Tibial artery (tissue), 4 donors: ENCODE measurements around the gene HHATL.

Source experiments
- DNase-seq, 2 donors: peaks; one replicate each; pipeline ENCODE4 v3.0.0-alpha.2; 2019
- H3K27ac ChIP-seq, 2 donors: fragments of 200-600 bp; sonication (generic) in 1 of 2; 1 replicate in 1 of 2; 2 replicates in 1 of 2; pipeline ENCODE4 v1.5.1; 2018 to 2019; ENCODE audit warnings: mild to moderate bottlenecking in 1 of 2
- H3K27me3 ChIP-seq, 2 donors: fragments of 200-600 bp; sonication (generic) in 1 of 2; one replicate each; pipeline versions ENCODE4 v1.5.1 to v1.6.0; 2016 to 2019
- H3K36me3 ChIP-seq, 3 donors: fragments of 200-600 bp; sonication (generic) in 2 of 3; one replicate each; pipeline ENCODE4 v1.5.1; 2016 to 2019; ENCODE audit warnings: mild to moderate bottlenecking in 2 of 3
- H3K4me1 ChIP-seq, 4 donors: fragments of 200-600 bp; sonication (generic) in 2 of 4; 1 replicate in 3 of 4; 2 replicates in 1 of 4; pipeline ENCODE4 v1.5.1; 2016 to 2019
- H3K4me3 ChIP-seq, 2 donors: fragments of 200-600 bp; sonication (generic) in 1 of 2; 1 replicate in 1 of 2; 2 replicates in 1 of 2; pipeline ENCODE4 v1.5.1; 2018 to 2019; ENCODE audit warnings: mild to moderate bottlenecking in 2 of 2
- H3K9me3 ChIP-seq, 3 donors: fragments of 200-600 bp; sonication (generic) in 1 of 3; one replicate each; pipeline ENCODE4 v1.5.1; 2016 to 2019
- CTCF ChIP-seq, 2 experiments: fragments of 200-600 bp in 1 of 2; fragments of 450-650 bp in 1 of 2; IDR thresholded peaks; one replicate each; pipeline ENCODE4 v1.5.1; 2017 to 2019; ENCODE audit warnings: antibody characterized with exemption in 2 of 2, mild to moderate bottlenecking in 1 of 2, moderate library complexity in 1 of 2
- intact Hi-C: fragments of 100-400 bp; cut with DNase I; formaldehyde crosslinking; loops from one replicate; pipeline ENCODE4 v1.15.0; 2023; ENCODE audit warnings: low total_unique reads

The HHATL gene

GRCh38 chr3:42658771-42659390 lies 43.7 kb downstream of the HHATL start:
- peak in 1 of 2 donors; percentile 67 for DNase-seq
- Histone ChIP-seq H3K4me3 (no peak overlapping the region), H3K36me3 (peaks cover 10 to 64% (median 28%) of the 10 kb centered on the region in 3 donors), H3K9me3 (no peaks in the 10 kb centered on the region), H3K27me3 (no peaks in the 10 kb centered on the region), H3K4me1 (peaks cover 0 to 49% (median 41%) of the 10 kb centered on the region in 4 donors), H3K27ac (peak overlapping the region; percentile 95 to 99)
- intact Hi-C loops: no loop called here
- no peak for TF ChIP-seq CTCF (IDR thresholded peaks at IDR 0.05)

DNA sequence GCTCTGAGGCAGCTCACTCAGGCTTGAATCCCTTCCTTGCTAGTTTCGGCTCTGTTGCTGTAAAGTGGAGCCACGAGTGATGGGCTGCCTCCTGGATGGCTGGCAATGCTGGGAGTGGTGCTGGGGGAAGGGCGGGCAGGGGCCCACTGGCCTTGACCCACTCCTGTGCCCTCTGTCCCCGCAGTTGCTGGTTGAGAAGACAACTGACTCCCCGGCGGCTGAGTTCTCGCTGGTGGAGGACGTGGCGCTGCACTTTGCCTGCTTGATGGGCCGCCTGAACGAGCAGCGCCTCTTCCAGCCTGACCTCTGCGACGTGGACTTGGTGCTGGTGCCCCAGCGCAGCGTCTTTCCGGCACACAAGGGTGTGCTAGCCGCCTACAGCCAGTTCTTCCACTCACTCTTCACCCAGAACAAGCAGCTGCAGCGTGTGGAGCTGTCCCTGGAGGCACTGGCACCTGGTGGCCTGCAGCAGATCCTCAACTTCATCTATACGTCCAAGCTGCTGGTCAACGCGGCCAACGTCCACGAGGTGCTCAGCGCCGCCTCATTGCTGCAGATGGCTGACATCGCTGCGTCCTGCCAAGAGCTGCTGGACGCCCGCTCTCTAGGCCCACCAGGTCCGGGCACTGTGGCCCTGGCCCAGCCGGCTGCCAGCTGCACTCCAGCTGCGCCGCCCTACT lies 44.4 kb downstream of the HHATL start:
- peak overlapping the region; percentile 95 to 99 for H3K27ac ChIP-seq
- no peak for TF ChIP-seq CTCF (IDR thresholded peaks at IDR 0.05)
- DNase-seq: peak in 1 of 2 donors; percentile 67
- intact Hi-C loops: no loop called here
- H3K4me1 ChIP-seq: peaks cover 0 to 52% (median 45%) of the 10 kb centered on the region in 4 donors
- H3K27me3 ChIP-seq: no peaks in the 10 kb centered on the region
- no peaks in the 10 kb centered on the region for H3K9me3 ChIP-seq
- peaks cover 10 to 59% (median 25%) of the 10 kb centered on the region in 3 donors for H3K36me3 ChIP-seq
- H3K4me3 ChIP-seq: no peak overlapping the region

GRCh38 chr3:42657675-42658074 lies 44.9 kb downstream of the HHATL start:
- peaks cover 10 to 54% (median 20%) of the 10 kb centered on the region in 3 donors for H3K36me3 ChIP-seq
- H3K9me3 ChIP-seq: no peaks in the 10 kb centered on the region
- H3K4me3 ChIP-seq: no peak overlapping the region
- H3K27ac ChIP-seq: peak overlapping the region; percentile 95 to 99
- H3K4me1 ChIP-seq: peaks cover 0 to 57% (median 50%) of the 10 kb centered on the region in 4 donors
- no peak for DNase-seq
- intact Hi-C loops: no loop called here
- no peaks in the 10 kb centered on the region for H3K27me3 ChIP-seq
- no peak for TF ChIP-seq CTCF (IDR thresholded peaks at IDR 0.05)

DNA sequence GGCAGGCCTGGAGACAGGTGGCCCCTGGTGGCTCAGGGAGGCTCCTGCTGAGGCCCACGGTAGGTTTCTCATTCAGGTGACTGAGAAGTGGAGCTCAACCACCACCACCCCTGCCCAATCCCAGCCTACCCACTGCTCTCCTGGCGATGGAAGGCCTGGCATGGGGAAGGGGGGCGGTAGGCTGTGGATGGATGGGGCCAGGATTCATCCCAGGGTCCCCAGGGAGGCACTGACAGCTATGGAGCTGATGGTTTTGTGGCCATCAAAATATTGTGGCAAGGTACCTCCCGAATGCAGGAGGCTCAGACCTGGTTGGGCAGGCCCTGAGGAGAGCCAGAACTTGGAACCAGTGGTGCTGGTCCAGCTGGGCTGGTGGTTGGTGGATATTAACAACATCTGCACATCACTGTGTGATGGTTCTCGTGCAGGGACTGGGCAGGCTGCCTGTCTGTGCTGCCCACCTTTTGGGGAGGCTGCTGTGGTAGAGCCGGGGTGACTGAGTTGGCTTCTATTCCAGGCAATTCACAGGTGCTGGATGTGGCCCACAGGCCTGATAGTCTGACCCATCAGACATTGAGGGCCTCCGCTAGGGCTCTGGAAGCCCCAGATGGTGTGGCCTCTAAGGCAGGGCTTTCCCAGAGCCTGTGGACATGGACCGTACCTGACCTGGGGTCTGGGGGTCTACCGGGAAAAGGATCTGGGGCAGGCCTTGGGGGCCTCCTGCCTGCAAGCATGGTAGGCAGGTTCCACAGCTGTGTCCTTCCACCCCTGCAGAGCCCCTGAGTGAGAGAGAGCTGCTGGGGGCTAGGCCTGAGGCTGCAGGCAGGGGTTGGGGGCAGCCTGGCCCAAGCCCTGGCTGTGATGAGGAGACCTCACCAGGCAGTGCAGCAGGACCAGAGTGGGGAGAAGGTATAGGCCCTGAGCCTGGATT lies 45.7 kb downstream of the HHATL start:
- Histone ChIP-seq H3K4me1 (peaks cover 0 to 65% (median 57%) of the 10 kb centered on the region in 4 donors), H3K27ac (peak overlapping the region; percentile 95 to 99), H3K9me3 (no peaks in the 10 kb centered on the region), H3K4me3 (no peak overlapping the region), H3K27me3 (no peaks in the 10 kb centered on the region), H3K36me3 (peaks cover 10 to 47% (median 20%) of the 10 kb centered on the region in 3 donors)
- intact Hi-C loops: no loop called here
- DNase-seq: no peak
- no peak for TF ChIP-seq CTCF (IDR thresholded peaks at IDR 0.05)

- intact Hi-C loops: loop anchor here (2.0 kb wide), 1 partner anchor 89 kb away; no protein-coding TSS in a partner anchor
- Histone ChIP-seq H3K9me3 (no peaks in the 10 kb centered on the region), H3K27ac (peak overlapping the region; percentile 95 to 99), H3K4me1 (peaks cover 0 to 73% (median 65%) of the 10 kb centered on the region in 4 donors), H3K36me3 (peaks cover 10 to 40% (median 20%) of the 10 kb centered on the region in 3 donors), H3K27me3 (no peaks in the 10 kb centered on the region), H3K4me3 (peak overlapping the region; percentile 89 to 95)
- no peak for TF ChIP-seq CTCF (IDR thresholded peaks at IDR 0.05)
- DNase-seq: peak in 1 of 2 donors; percentile 78
These were observed 46.5 kb downstream of the HHATL start for GRCh38 chr3:42655980-42656679.
